Activated T-helper 17 cell treated with anti-CD3 and anti-CD28 coated beads, Interleukin-2, amount 50 U/mL, for 72 hours (primary cell): ENCODE measurements around the gene PTPRD. TPM values are rescaled to one million over a fixed set of nuclear protein-coding genes. Genes with fewer than 3 reads are reported as not detected.

Source experiments
- ATAC-seq: fragments of 150-1000 bp; cut with Tn5 transposase; replicated peaks from 2 replicates; pipeline ENCODE4 v1.10.0; 2021; ENCODE audit warnings: mild to moderate bottlenecking, moderate library complexity
- H3K27ac Mint-ChIP-seq: one replicate; pipeline ENCODE4 v1.8.0; 2022; ENCODE audit warnings: mixed read lengths
- H3K27me3 Mint-ChIP-seq: one replicate; pipeline ENCODE4 v1.8.0; 2022; ENCODE audit warnings: mixed read lengths
- H3K36me3 Mint-ChIP-seq: one replicate; pipeline ENCODE4 v1.8.0; 2022; ENCODE audit warnings: low read depth, mild to moderate bottlenecking, mixed read lengths
- H3K4me1 Mint-ChIP-seq: one replicate; pipeline ENCODE4 v1.8.0; 2022; ENCODE audit warnings: mixed read lengths
- H3K4me3 Mint-ChIP-seq: one replicate; pipeline ENCODE4 v1.8.0; 2022; ENCODE audit warnings: mild to moderate bottlenecking, mixed read lengths
- H3K9me3 Mint-ChIP-seq: one replicate; pipeline ENCODE4 v1.8.0; 2022; ENCODE audit warnings: mixed read lengths
- total RNA-seq, 2 donors: library from RNA; stranded (reverse); gene quantifications; one replicate each; pipeline ENCODE4 v1.2.3, GENCODE V29; 2022

PTPRD gene
- total RNA-seq, 2 donors from 2014 or later: 0.04 TPM; not detected in 1

GRCh38 chr9:8633784-8634183, 1979.0 kb downstream of the PTPRD start:
- H3K4me3 Mint-ChIP-seq: no peak overlapping the region
- H3K36me3 Mint-ChIP-seq: no peaks in the 10 kb centered on the region
- ATAC-seq: no peak
- no peaks in the 10 kb centered on the region for H3K4me1 Mint-ChIP-seq
- peaks cover 7% of the 10 kb centered on the region for H3K27me3 Mint-ChIP-seq
- no peak overlapping the region for H3K27ac Mint-ChIP-seq
- H3K9me3 Mint-ChIP-seq: no peaks in the 10 kb centered on the region

GRCh38 chr9:8632493-8632892, 1980.3 kb downstream of the PTPRD start:
- Mint-ChIP-seq H3K4me1 (no peaks in the 10 kb centered on the region), H3K36me3 (no peaks in the 10 kb centered on the region), H3K27ac (no peak overlapping the region), H3K9me3 (no peaks in the 10 kb centered on the region), H3K4me3 (no peak overlapping the region), H3K27me3 (peaks cover 9% of the 10 kb centered on the region)
- ATAC-seq: no peak

- Mint-ChIP-seq H3K9me3 (no peaks in the 10 kb centered on the region), H3K27me3 (peaks cover 11% of the 10 kb centered on the region), H3K36me3 (no peaks in the 10 kb centered on the region), H3K4me3 (no peak overlapping the region), H3K27ac (no peak overlapping the region), H3K4me1 (no peaks in the 10 kb centered on the region)
- no peak for ATAC-seq
Measured at GRCh38 chr9:8628791-8629190, 1984.0 kb downstream of the PTPRD start.

- H3K4me3 Mint-ChIP-seq: no peak overlapping the region
- no peak overlapping the region for H3K27ac Mint-ChIP-seq
- no peaks in the 10 kb centered on the region for H3K9me3 Mint-ChIP-seq
- H3K36me3 Mint-ChIP-seq: no peaks in the 10 kb centered on the region
- no peak for ATAC-seq
- peaks cover 9% of the 10 kb centered on the region for H3K27me3 Mint-ChIP-seq
- no peaks in the 10 kb centered on the region for H3K4me1 Mint-ChIP-seq
Measured at GRCh38 chr9:8627976-8628679, 1984.7 kb downstream of the PTPRD start.

GRCh38 chr9:8622871-8623270, 1989.9 kb downstream of the PTPRD start:
- Mint-ChIP-seq H3K4me3 (no peak overlapping the region), H3K27me3 (peaks cover 8% of the 10 kb centered on the region), H3K4me1 (no peaks in the 10 kb centered on the region), H3K27ac (no peak overlapping the region), H3K36me3 (no peaks in the 10 kb centered on the region), H3K9me3 (no peaks in the 10 kb centered on the region)
- ATAC-seq: no peak

GRCh38 chr9:8622222-8622802, 1990.5 kb downstream of the PTPRD start:
- ATAC-seq: no peak
- Mint-ChIP-seq H3K27ac (no peak overlapping the region), H3K9me3 (no peaks in the 10 kb centered on the region), H3K4me1 (no peaks in the 10 kb centered on the region), H3K4me3 (no peak overlapping the region), H3K36me3 (no peaks in the 10 kb centered on the region), H3K27me3 (peaks cover 4% of the 10 kb centered on the region)

GRCh38 chr9:8621416-8621815, 1991.4 kb downstream of the PTPRD start:
- Mint-ChIP-seq H3K4me1 (no peaks in the 10 kb centered on the region), H3K36me3 (no peaks in the 10 kb centered on the region), H3K9me3 (no peaks in the 10 kb centered on the region), H3K27me3 (no peaks in the 10 kb centered on the region), H3K4me3 (no peak overlapping the region), H3K27ac (no peak overlapping the region)
- no peak for ATAC-seq

GRCh38 chr9:8616414-8616813, 1996.4 kb downstream of the PTPRD start:
- no peaks in the 10 kb centered on the region for H3K9me3 Mint-ChIP-seq
- no peaks in the 10 kb centered on the region for H3K36me3 Mint-ChIP-seq
- H3K27me3 Mint-ChIP-seq: peaks cover 10% of the 10 kb centered on the region

GRCh38 chr9:8614926-8615440, 1997.8 kb downstream of the PTPRD start:
- Mint-ChIP-seq H3K9me3 (no peaks in the 10 kb centered on the region), H3K27ac (no peak overlapping the region), H3K4me3 (no peak overlapping the region), H3K27me3 (peaks cover 14% of the 10 kb centered on the region), H3K4me1 (no peaks in the 10 kb centered on the region), H3K36me3 (no peaks in the 10 kb centered on the region)
- no peak for ATAC-seq

More at GRCh38 chr9:8616414-8616813, 1996.4 kb downstream of the PTPRD start:
- H3K4me1 Mint-ChIP-seq: no peaks in the 10 kb centered on the region
- no peak for ATAC-seq
- no peak overlapping the region for H3K4me3 Mint-ChIP-seq
- H3K27ac Mint-ChIP-seq: no peak overlapping the region

- Mint-ChIP-seq H3K9me3 (no peaks in the 10 kb centered on the region), H3K36me3 (no peaks in the 10 kb centered on the region), H3K4me1 (no peaks in the 10 kb centered on the region), H3K4me3 (no peak overlapping the region), H3K27me3 (peaks cover 14% of the 10 kb centered on the region), H3K27ac (no peak overlapping the region)
- no peak for ATAC-seq
Measured at GRCh38 chr9:8613346-8613825, 1999.4 kb downstream of the PTPRD start.

GRCh38 chr9:8611153-8611552, 2001.6 kb downstream of the PTPRD start:
- no peak for ATAC-seq
- Mint-ChIP-seq H3K9me3 (no peaks in the 10 kb centered on the region), H3K4me3 (no peak overlapping the region), H3K27me3 (peaks cover 14% of the 10 kb centered on the region), H3K4me1 (no peaks in the 10 kb centered on the region), H3K27ac (no peak overlapping the region), H3K36me3 (no peaks in the 10 kb centered on the region)

GRCh38 chr9:8610256-8610655, 2002.5 kb downstream of the PTPRD start:
- H3K27me3 Mint-ChIP-seq: peaks cover 14% of the 10 kb centered on the region
- no peaks in the 10 kb centered on the region for H3K9me3 Mint-ChIP-seq
- ATAC-seq: no peak
- no peak overlapping the region for H3K4me3 Mint-ChIP-seq
- H3K4me1 Mint-ChIP-seq: no peaks in the 10 kb centered on the region
- H3K36me3 Mint-ChIP-seq: no peaks in the 10 kb centered on the region
- no peak overlapping the region for H3K27ac Mint-ChIP-seq

GRCh38 chr9:8605096-8605495, 2007.7 kb downstream of the PTPRD start:
- ATAC-seq: no peak
- H3K4me1 Mint-ChIP-seq: no peaks in the 10 kb centered on the region
- H3K4me3 Mint-ChIP-seq: no peak overlapping the region
- H3K27me3 Mint-ChIP-seq: no peaks in the 10 kb centered on the region
- no peaks in the 10 kb centered on the region for H3K36me3 Mint-ChIP-seq
- H3K9me3 Mint-ChIP-seq: no peaks in the 10 kb centered on the region
- H3K27ac Mint-ChIP-seq: no peak overlapping the region

- Mint-ChIP-seq H3K4me3 (no peak overlapping the region), H3K27ac (no peak overlapping the region), H3K9me3 (no peaks in the 10 kb centered on the region), H3K27me3 (no peaks in the 10 kb centered on the region), H3K36me3 (no peaks in the 10 kb centered on the region), H3K4me1 (no peaks in the 10 kb centered on the region)
- no peak for ATAC-seq
Measured at GRCh38 chr9:8604201-8604600, 2008.6 kb downstream of the PTPRD start.
